ENCODE measurements around the gene SNTG2. TPM values are rescaled to one million over a fixed set of nuclear protein-coding genes. Genes with fewer than 3 reads are reported as not detected.

Gene SNTG2
- polyA plus RNA-seq, 3 donors = not detected

DNA sequence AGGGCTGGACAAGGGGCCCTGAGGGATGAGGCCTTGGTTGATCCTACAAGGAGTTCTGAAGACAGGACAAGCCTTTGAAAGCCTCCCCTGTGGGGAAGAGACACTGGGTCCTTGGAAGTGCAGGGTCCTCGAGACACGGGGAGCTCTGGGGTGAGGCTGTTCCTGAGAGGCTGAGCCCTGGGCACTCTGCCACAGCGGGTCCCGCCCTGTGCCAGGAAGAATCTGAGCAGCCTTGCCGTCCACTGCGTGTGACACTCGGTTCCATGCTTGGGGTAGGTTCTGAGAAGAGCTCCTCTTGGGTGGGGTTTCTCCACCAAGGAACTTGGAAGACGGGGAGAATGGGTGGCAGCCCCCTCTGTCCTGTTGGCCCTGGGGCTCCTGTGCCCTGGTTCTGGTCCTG lies 13.9 kb downstream of the SNTG2 start:
- Histone ChIP-seq H3K9ac (ENCODE audit: insufficient read depth, low read length, poor library complexity, severe bottlenecking) (no peak overlapping the region), H3K4me1 (ENCODE audit: control insufficient read depth in 1 of 2, insufficient read depth in 2 of 2, low read length in 2 of 2) (no peaks in the 10 kb centered on the region), H2AFZ (ENCODE audit: insufficient read depth, low read depth, low read length, poor library complexity, severe bottlenecking) (no peak overlapping the region), H3K9me3 (replicated peaks in 1 of 2; ENCODE audit: control insufficient read depth in 1 of 2, insufficient read depth in 1 of 2, low read length in 2 of 2) (no peaks in the 10 kb centered on the region), H3K27ac (ENCODE audit: low read depth in 1 of 2, low read length in 2 of 2) (no peak overlapping the region), H3K4me3 (replicated peaks in 1 of 3; ENCODE audit: low read depth in 2 of 3, low read length in 3 of 3) (no peak overlapping the region), H4K20me1 (ENCODE audit: insufficient read depth, low read length) (no peaks in the 10 kb centered on the region), H3K79me2 (ENCODE audit: insufficient read depth, low read length) (no peaks in the 10 kb centered on the region), H3K27me3 (ENCODE audit: control insufficient read depth in 2 of 2, insufficient read depth in 2 of 2, low read length in 2 of 2) (no peaks in the 10 kb centered on the region), H3K4me2 (replicated peaks; ENCODE audit: extremely low read depth, low read length, poor library complexity, severe bottlenecking) (no peak overlapping the region), H3K36me3 (replicated peaks in 1 of 2; ENCODE audit: control insufficient read depth in 1 of 2, insufficient read depth in 2 of 2, low read length in 2 of 2) (no peaks in the 10 kb centered on the region)
- 97% methylated on average over 3 of the region's 8 CpGs for WGBS (ENCODE audit: insufficient coverage)
- Mint-ChIP-seq H3K36me3 (no peaks in the 10 kb centered on the region), H3K27ac (no peak overlapping the region), H3K27me3 (ENCODE audit: low read depth in 3 of 3) (peaks cover 2 to 8% (median 4%) of the 10 kb centered on the region in 3 donors), H3K4me1 (no peaks in the 10 kb centered on the region), H3K4me3 (no peak overlapping the region), H3K9me3 (peaks cover 0 to 6% (median 2%) of the 10 kb centered on the region in 7 donors)
- intact Hi-C loops (cut with micrococcal nuclease) = no loop called here
- no peak for DNase-seq
- TF ChIP-seq, protein P1, sequence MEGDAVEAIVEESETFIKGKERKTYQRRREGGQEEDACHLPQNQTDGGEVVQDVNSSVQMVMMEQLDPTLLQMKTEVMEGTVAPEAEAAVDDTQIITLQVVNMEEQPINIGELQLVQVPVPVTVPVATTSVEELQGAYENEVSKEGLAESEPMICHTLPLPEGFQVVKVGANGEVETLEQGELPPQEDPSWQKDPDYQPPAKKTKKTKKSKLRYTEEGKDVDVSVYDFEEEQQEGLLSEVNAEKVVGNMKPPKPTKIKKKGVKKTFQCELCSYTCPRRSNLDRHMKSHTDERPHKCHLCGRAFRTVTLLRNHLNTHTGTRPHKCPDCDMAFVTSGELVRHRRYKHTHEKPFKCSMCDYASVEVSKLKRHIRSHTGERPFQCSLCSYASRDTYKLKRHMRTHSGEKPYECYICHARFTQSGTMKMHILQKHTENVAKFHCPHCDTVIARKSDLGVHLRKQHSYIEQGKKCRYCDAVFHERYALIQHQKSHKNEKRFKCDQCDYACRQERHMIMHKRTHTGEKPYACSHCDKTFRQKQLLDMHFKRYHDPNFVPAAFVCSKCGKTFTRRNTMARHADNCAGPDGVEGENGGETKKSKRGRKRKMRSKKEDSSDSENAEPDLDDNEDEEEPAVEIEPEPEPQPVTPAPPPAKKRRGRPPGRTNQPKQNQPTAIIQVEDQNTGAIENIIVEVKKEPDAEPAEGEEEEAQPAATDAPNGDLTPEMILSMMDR (IDR thresholded peaks at IDR 0.05) = no peak

DNA sequence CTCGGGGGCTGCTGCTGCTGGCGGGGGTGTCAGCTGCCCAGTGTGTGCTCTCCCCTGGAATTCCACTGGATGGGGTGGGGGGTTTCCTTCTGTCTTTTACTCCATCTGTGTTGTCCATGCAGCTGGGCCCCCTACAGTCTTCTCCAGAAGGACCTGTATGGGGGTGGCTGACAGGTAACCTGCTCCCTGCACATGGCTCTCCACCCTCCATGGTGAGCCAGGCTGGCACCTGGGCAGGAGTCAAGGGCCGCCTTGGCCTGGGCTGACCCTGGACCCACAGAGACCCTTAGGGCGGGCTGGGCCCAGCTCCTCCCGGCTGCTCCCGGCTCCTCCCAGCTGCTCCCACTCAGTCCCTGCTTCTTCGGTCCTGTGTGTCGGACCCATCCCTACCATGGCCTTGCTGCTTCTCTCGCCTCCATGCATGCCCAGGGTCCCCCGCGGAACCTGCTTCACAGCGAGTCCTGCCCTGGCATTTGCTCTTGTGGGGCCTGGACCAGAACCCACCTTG lies 15.0 kb downstream of the SNTG2 start:
- 77% methylated on average over 5 of the region's 12 CpGs for WGBS (ENCODE audit: insufficient coverage)
- H3K9me3 ChIP-seq (replicated peaks in 1 of 2; ENCODE audit: control insufficient read depth in 1 of 2, insufficient read depth in 1 of 2, low read length in 2 of 2) = no peaks in the 10 kb centered on the region
- H3K27ac ChIP-seq (ENCODE audit: low read depth in 1 of 2, low read length in 2 of 2) = no peak overlapping the region
- no peaks in the 10 kb centered on the region for H4K20me1 ChIP-seq (ENCODE audit: insufficient read depth, low read length)
- H3K4me2 ChIP-seq (replicated peaks; ENCODE audit: extremely low read depth, low read length, poor library complexity, severe bottlenecking) = no peak overlapping the region
- Mint-ChIP-seq H3K4me3 (no peak overlapping the region), H3K27ac (no peak overlapping the region), H3K27me3 (ENCODE audit: low read depth in 3 of 3) (peaks cover 2 to 8% (median 3%) of the 10 kb centered on the region in 3 donors), H3K4me1 (no peaks in the 10 kb centered on the region), H3K36me3 (no peaks in the 10 kb centered on the region), H3K9me3 (peaks cover 0 to 9% (median 2%) of the 10 kb centered on the region in 7 donors)
- no peaks in the 10 kb centered on the region for H3K36me3 ChIP-seq (replicated peaks in 1 of 2; ENCODE audit: control insufficient read depth in 1 of 2, insufficient read depth in 2 of 2, low read length in 2 of 2)
- intact Hi-C loops (cut with micrococcal nuclease) = no loop called here
- H2AFZ ChIP-seq (ENCODE audit: insufficient read depth, low read depth, low read length, poor library complexity, severe bottlenecking) = no peak overlapping the region
- H3K9ac ChIP-seq (ENCODE audit: insufficient read depth, low read length, poor library complexity, severe bottlenecking) = no peak overlapping the region
- H3K4me1 ChIP-seq (ENCODE audit: control insufficient read depth in 1 of 2, insufficient read depth in 2 of 2, low read length in 2 of 2) = no peaks in the 10 kb centered on the region
- H3K27me3 ChIP-seq (ENCODE audit: control insufficient read depth in 2 of 2, insufficient read depth in 2 of 2, low read length in 2 of 2) = no peaks in the 10 kb centered on the region
- no peaks in the 10 kb centered on the region for H3K79me2 ChIP-seq (ENCODE audit: insufficient read depth, low read length)
- no peak for DNase-seq
- TF ChIP-seq, protein P1 (IDR thresholded peaks at IDR 0.05) = no peak
- H3K4me3 ChIP-seq (replicated peaks in 1 of 3; ENCODE audit: low read depth in 2 of 3, low read length in 3 of 3) = no peak overlapping the region

All from CD14-positive monocyte (primary cell).